HEK293T (cell line): Measurements from ENCODE around the gene FAM78B.
A peak's percentile ranks its signal among the peaks of the same experiment; 100 is the strongest.

Source experiments
- CTCF ChIA-PET: fragments of 350-600 bp; formaldehyde crosslinking; extraction: SDS; loops from one replicate; lab custom pipeline; 2021; ENCODE audit warnings: antibody characterized with exemption, inconsistent platforms; lab: Yijun Ruan, JAX
- POLR2A ChIA-PET: fragments of 350-600 bp; formaldehyde crosslinking; extraction: SDS; loops from one replicate; lab custom pipeline; 2020; ENCODE audit warnings: antibody characterized with exemption, inconsistent platforms; lab: Yijun Ruan, JAX
- DNase-seq: peaks from one replicate; pipeline ENCODE4 v3.0.0; 2012; ENCODE audit warnings: mixed read lengths; ENCODE audit errors: extremely low spot score
- ARNT ChIP-seq: fragments of 450-650 bp; IDR thresholded peaks from 2 replicates; pipeline ENCODE4 v1.6.1; 2017; ENCODE audit warnings: mild to moderate bottlenecking
- BHLHE40 ChIP-seq: fragments of 450-650 bp; IDR thresholded peaks from 2 replicates; pipeline ENCODE4 v1.6.1; 2016; ENCODE audit warnings: mild to moderate bottlenecking, moderate library complexity, borderline replicate concordance
- CTBP1 ChIP-seq: fragments of 450-650 bp; IDR thresholded peaks from 2 replicates; pipeline ENCODE4 v1.6.1; 2016; ENCODE audit warnings: borderline replicate concordance
- ELF4 ChIP-seq: fragments of 450-650 bp; IDR thresholded peaks from 2 replicates; pipeline ENCODE4 v1.6.1; 2017; ENCODE audit warnings: antibody characterized with exemption
- FOXA1 ChIP-seq: fragments of 450-650 bp; IDR thresholded peaks from 2 replicates; pipeline ENCODE4 v1.6.1; 2016; ENCODE audit warnings: mild to moderate bottlenecking
- FOXK2 ChIP-seq: fragments of 450-650 bp; IDR thresholded peaks from 2 replicates; pipeline ENCODE4 v1.6.1; 2016; ENCODE audit warnings: mild to moderate bottlenecking
- FOXM1 ChIP-seq: fragments of 450-650 bp; IDR thresholded peaks from 2 replicates; pipeline ENCODE4 v1.6.1; 2017; ENCODE audit warnings: mild to moderate bottlenecking, borderline replicate concordance
- HDGF ChIP-seq: fragments of 450-650 bp; IDR thresholded peaks from 2 replicates; pipeline ENCODE4 v1.6.1; 2017; ENCODE audit warnings: antibody characterized with exemption, borderline replicate concordance
- L3MBTL2 ChIP-seq: fragments of 450-650 bp; conservative IDR thresholded peaks from 2 replicates; pipeline ENCODE4 v1.6.1; 2016; ENCODE audit warnings: mild to moderate bottlenecking
- LEF1 ChIP-seq: fragments of 450-650 bp; IDR thresholded peaks from 2 replicates; pipeline ENCODE4 v1.6.1; 2017; ENCODE audit warnings: mild to moderate bottlenecking, borderline replicate concordance
- NFRKB ChIP-seq: fragments of 450-650 bp; IDR thresholded peaks from 2 replicates; pipeline ENCODE4 v1.6.1; 2016; ENCODE audit warnings: mild to moderate bottlenecking, moderate library complexity
- SP1 ChIP-seq: fragments of 450-650 bp; IDR thresholded peaks from 2 replicates; pipeline ENCODE4 v1.6.1; 2017
- SUZ12 ChIP-seq: fragments of 450-650 bp; IDR thresholded peaks from 2 replicates; pipeline ENCODE4 v1.6.1; 2016; ENCODE audit warnings: mild to moderate bottlenecking
- TARDBP ChIP-seq: fragments of 450-650 bp; IDR thresholded peaks from 2 replicates; pipeline ENCODE4 v1.6.1; 2016
- ZNF384 ChIP-seq: fragments of 450-650 bp; IDR thresholded peaks from 2 replicates; pipeline ENCODE4 v1.6.1; 2016
- TF ChIP-seq, protein P1 (sequence below): fragments of 450-650 bp; IDR thresholded peaks from 2 replicates; pipeline ENCODE4 v1.6.1; 2016

The FAM78B gene

DNA sequence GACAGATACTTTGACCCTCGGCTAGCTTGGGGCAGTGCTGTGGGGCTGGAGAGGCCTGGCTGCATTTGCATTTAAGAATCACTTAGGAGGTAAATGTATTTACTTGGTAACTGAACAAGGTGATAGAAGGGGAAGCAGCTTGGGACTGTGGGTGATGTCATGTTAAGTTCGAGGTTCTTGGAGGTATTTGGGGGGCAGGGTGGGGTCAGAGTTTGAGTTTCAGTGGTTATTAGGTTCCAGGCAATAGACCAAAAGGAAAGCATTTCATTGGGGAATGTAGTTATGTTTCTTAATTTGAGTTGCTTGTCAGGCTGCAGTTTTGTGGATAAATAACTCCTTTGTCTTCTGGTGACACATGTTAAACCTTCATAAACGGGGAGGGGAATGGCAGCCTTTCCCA lies 2.4 kb upstream of the FAM78B start:
- TF ChIP-seq LEF1: no peak
- no peak for TF ChIP-seq L3MBTL2
- TF ChIP-seq HDGF: no peak
- TF ChIP-seq SP1: no peak
- no peak for TF ChIP-seq ARNT
- no peak for DNase-seq
- POLR2A ChIA-PET: no interaction called here
- CTCF ChIA-PET: no interaction called here

DNA sequence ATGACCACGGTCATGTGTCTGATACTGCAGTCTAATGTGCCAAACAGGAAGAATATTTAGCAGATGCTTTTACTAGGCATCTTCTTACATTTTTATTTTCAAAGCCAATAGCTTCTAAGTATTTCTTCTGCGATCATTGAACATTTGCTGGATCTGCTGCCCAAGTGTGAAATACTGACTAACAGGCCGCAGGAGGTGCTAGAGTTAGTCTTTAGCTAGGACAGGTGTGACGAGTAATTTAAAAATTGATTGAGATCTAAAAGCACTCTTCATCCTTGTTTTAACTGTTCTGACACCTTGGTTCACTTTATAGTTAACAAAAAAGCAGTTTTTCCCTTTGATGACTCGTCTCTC lies 748 bp upstream of the FAM78B start:
- no peak for DNase-seq
- POLR2A ChIA-PET: no interaction called here
- CTCF ChIA-PET: no interaction called here
- TF ChIP-seq LEF1: no peak
- no peak for TF ChIP-seq NFRKB
- TF ChIP-seq ZNF384: no peak
- no peak for TF ChIP-seq ARNT
- no peak for TF ChIP-seq CTBP1
- TF ChIP-seq SUZ12: no peak
- TF ChIP-seq TARDBP: no peak
- TF ChIP-seq, protein P1, sequence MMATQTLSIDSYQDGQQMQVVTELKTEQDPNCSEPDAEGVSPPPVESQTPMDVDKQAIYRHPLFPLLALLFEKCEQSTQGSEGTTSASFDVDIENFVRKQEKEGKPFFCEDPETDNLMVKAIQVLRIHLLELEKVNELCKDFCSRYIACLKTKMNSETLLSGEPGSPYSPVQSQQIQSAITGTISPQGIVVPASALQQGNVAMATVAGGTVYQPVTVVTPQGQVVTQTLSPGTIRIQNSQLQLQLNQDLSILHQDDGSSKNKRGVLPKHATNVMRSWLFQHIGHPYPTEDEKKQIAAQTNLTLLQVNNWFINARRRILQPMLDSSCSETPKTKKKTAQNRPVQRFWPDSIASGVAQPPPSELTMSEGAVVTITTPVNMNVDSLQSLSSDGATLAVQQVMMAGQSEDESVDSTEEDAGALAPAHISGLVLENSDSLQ: no peak
- TF ChIP-seq SP1: no peak
- TF ChIP-seq FOXM1: no peak

DNA sequence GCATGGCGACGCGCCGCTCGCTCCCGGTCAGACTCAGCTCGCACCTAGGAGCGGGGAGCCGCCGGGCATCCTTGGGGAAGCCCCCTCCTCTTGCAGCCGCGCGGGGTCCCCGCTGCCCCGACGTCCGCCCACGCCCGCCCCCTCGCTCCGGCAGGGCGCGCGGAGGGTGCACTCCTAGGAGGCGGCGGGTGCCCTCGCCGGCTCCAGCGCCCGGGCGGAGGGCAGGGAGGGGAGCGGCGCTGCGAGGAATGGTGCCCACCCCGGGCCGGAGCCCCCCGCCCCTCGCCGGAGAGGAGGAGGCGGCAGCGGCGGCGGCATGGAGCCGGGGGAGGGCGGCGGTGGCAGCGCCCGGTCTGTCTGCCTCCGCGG lies 488 bp downstream of the FAM78B start:
- no peak for DNase-seq
- ChIA-PET POLR2A (no interaction called here), CTCF (no interaction called here)
- TF ChIP-seq L3MBTL2 (no peak), BHLHE40 (no peak), TARDBP (no peak), FOXA1 (no peak), LEF1 (no peak), ZNF384 (no peak)
- TF ChIP-seq, protein P1: no peak

DNA sequence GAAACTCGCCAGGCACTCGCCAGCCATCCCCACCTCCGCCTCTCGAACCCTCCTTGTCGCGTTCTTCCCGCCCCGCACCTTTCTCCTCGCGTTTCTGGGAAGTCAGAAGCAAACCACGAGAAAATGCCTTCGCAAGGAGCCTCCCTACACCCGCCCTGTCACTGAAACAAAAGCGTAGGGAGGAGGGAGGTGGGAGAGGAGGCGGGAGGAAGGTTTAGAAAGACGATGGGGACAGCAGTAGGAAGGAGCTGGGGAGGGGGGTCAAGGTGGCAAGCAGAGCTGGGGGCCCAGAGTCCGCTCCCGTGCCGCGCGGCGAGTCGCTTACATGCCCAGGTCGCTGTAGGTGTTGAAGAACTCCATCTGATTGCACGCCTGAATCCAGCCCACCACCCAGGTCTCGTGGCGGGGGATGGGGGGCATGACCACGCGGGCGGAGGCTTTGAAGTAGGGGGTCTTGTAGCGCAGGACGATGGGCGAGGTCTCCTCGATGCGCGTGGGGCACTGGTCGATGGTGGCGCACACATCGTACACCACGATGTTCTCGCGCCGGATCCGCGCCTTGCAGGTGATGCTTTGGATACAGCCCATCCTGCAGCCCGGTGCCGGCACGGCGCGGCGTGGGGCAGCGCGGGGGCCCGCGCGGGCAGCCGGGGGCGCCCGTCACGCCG lies 1.0 kb downstream of the FAM78B start:
- DNase-seq: no peak
- POLR2A ChIA-PET: no interaction called here
- no peak for TF ChIP-seq FOXK2
- TF ChIP-seq ZNF384: no peak
- TF ChIP-seq HDGF: no peak
- no peak for TF ChIP-seq L3MBTL2
- TF ChIP-seq TARDBP: no peak
- no peak for TF ChIP-seq CTBP1
- no peak for TF ChIP-seq ARNT
- TF ChIP-seq LEF1: no peak
- TF ChIP-seq SP1: no peak
- TF ChIP-seq SUZ12: no peak
- no peak for TF ChIP-seq FOXM1
- TF ChIP-seq, protein P1: no peak
- TF ChIP-seq BHLHE40: no peak
- TF ChIP-seq FOXA1: no peak
- TF ChIP-seq ELF4: no peak
- TF ChIP-seq NFRKB: no peak
- CTCF ChIA-PET: no interaction called here

DNA sequence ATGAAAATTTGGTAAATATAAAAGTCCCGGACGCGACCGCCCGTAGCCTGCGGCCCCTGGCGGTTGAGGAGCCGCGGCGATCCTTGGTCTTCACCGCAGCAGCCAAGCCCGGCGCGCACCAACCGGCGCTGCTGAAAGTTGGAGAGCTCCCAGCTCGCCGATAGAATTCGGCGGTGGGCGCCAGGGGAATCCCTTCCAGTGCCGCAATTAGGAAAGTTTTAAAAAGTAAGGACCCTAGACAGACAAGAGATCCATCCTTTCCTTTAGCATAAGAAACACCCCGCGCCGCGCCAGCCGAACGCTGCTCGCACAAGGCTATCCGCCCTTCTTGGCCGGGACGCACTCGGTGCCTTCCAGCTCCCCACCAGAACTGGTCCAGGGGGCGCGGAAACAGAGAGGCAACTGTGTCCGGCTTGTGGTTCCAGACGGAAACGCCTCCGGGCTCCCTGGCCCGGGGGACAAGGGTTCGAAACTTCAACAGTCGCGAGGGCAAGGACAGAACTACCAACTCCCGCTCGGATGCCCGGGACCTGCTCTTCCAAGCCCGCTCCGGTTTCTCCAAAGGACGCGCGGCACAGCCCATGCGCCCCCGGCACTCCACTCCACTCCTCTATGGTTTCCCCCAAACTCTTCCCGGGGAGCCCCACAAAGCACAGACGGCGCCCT lies 1.7 kb downstream of the FAM78B start:
- CTCF ChIA-PET: interaction anchor here (0.6 kb wide), 1 partner anchor 45 kb away, joined by 3 read pairs; no protein-coding TSS in a partner anchor
- peak; percentile 68 for DNase-seq

More for the DNA sequence above, 1.7 kb downstream of the FAM78B start:
- POLR2A ChIA-PET: no interaction called here
- TF ChIP-seq ZNF384 (no peak), BHLHE40 (no peak), SP1 (no peak), CTBP1 (no peak), NFRKB (no peak), ARNT (no peak), FOXA1 (no peak), ELF4 (no peak), FOXK2 (no peak), LEF1 (no peak), HDGF (no peak), FOXM1 (no peak), SUZ12 (no peak), L3MBTL2 (no peak), TARDBP (no peak)
- TF ChIP-seq, protein P1: no peak
